ENCODE results near the gene SLC38A8. TPM values are rescaled to one million over a fixed set of nuclear protein-coding genes. Genes with fewer than 3 reads are reported as not detected.

SLC38A8 gene
- total RNA-seq, 2 experiments from 2014 or later, result not detected

DNA sequence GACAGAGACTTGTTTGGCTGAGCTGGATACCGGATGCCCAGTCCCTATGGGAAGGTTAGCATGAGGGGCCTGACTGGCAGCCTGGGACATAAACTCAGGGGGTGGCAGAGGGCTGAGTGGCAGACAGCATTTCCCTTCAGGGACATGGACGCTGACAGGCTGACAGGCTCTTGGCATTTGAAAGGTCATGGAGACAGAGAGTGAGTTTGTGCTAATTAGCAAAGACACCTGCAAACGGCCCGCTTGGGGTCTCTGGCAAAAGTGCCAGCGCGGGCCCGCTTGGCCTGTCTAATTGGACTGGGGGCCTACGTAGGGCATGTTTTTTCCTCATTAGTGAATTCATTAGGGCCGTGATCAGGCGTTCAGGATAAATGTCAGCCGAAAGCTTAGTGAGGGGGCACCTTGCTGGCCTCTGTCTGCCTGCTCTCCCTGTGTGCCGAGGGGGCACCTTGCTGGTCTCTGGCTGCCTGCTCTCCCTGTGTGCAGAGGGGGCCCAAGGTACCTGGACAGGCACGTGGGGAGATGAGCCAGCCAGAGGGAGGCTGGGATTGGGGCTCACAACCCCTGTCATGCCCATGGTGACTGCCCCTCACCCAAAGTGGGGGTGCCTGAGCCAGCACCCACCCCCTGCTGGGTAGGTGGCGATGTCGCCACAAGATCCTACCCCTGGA is 66.9 kb downstream of the SLC38A8 start:
- no peaks in the 10 kb centered on the region for H3K4me1 ChIP-seq (ENCODE audit: insufficient read depth, low read length, poor library complexity, severe bottlenecking)
- ChIA-PET CTCF (ENCODE audit: unreplicated experiment) (no interaction called here), POLR2A (no interaction called here)
- no peak overlapping the region for H2AFZ ChIP-seq (ENCODE audit: low read length)
- H3K9me3 ChIP-seq (ENCODE audit: low read length), result no peaks in the 10 kb centered on the region
- H3K79me2 ChIP-seq (ENCODE audit: insufficient read depth, low read depth, low read length), result no peaks in the 10 kb centered on the region
- H4K20me1 ChIP-seq (ENCODE audit: insufficient read depth, low read length), result no peaks in the 10 kb centered on the region
- TF ChIP-seq CTCF (conservative IDR thresholded peaks at IDR 0.05; ENCODE audit: low read length), result no peak
- TF ChIP-seq EZH2phosphoT487 (IDR thresholded peaks at IDR 0.05; ENCODE audit: borderline replicate concordance, low read depth, low read length), result no peak
- H3K4me2 ChIP-seq (ENCODE audit: low read length), result no peak overlapping the region
- no peak overlapping the region for H3K4me3 ChIP-seq (ENCODE audit: low read depth, low read length, poor library complexity, severe bottlenecking)
- no peaks in the 10 kb centered on the region for H3K36me3 ChIP-seq (ENCODE audit: insufficient read depth, low read length)
- no peak overlapping the region for H3K27ac ChIP-seq (ENCODE audit: low read depth, low read length, poor library complexity, severe bottlenecking)
- BruUV-seq (replicated peaks), result no TSS peak
- no peak for DNase-seq (ENCODE audit: low spot score)
- H3K9me2 ChIP-seq (ENCODE audit: insufficient read depth, low read length), result no peaks in the 10 kb centered on the region
- intact Hi-C loops (cut with micrococcal nuclease; ENCODE audit: unreplicated experiment), result no loop called here

DNA sequence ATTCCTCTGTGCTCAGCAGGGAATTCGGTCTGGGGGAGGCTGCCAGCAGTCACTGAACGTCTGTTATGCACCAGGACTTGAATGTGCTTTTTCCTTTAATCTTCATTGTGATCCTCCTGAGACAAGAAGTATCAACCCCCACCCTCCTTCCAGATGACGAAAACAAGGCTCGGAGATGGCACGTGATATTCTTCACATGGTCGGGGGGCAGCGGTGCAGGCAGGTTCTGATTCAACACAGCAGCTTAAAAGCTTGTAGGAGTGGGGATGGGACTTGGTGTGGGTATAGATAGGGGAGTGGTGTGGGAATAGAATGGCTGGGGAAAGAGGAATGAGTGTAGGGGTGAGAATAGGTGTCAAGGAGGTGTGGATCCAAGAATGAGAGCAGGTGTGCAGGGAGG is 68.1 kb downstream of the SLC38A8 start:
- Histone ChIP-seq H4K20me1 (ENCODE audit: insufficient read depth, low read length) (no peaks in the 10 kb centered on the region), H3K4me2 (ENCODE audit: low read length) (no peak overlapping the region), H3K4me3 (ENCODE audit: low read depth, low read length, poor library complexity, severe bottlenecking) (no peak overlapping the region), H3K4me1 (ENCODE audit: insufficient read depth, low read length, poor library complexity, severe bottlenecking) (no peaks in the 10 kb centered on the region), H2AFZ (ENCODE audit: low read length) (no peak overlapping the region), H3K36me3 (ENCODE audit: insufficient read depth, low read length) (no peaks in the 10 kb centered on the region), H3K9me2 (ENCODE audit: insufficient read depth, low read length) (no peaks in the 10 kb centered on the region), H3K27ac (ENCODE audit: low read depth, low read length, poor library complexity, severe bottlenecking) (no peak overlapping the region), H3K79me2 (ENCODE audit: insufficient read depth, low read depth, low read length) (no peaks in the 10 kb centered on the region), H3K9me3 (ENCODE audit: low read length) (no peaks in the 10 kb centered on the region)
- ChIA-PET POLR2A (no interaction called here), CTCF (ENCODE audit: unreplicated experiment) (no interaction called here)
- TF ChIP-seq EZH2phosphoT487 (IDR thresholded peaks at IDR 0.05; ENCODE audit: borderline replicate concordance, low read depth, low read length) (no peak), CTCF (conservative IDR thresholded peaks at IDR 0.05; ENCODE audit: low read length) (no peak)
- intact Hi-C loops (cut with micrococcal nuclease; ENCODE audit: unreplicated experiment), result no loop called here
- no peak for DNase-seq (ENCODE audit: low spot score)
- BruUV-seq (replicated peaks), result no TSS peak

GRCh38 chr16:83973581-83974385 is 68.8 kb downstream of the SLC38A8 start:
- Histone ChIP-seq H3K9me2 (ENCODE audit: insufficient read depth, low read length) (no peaks in the 10 kb centered on the region), H3K4me2 (ENCODE audit: low read length) (no peak overlapping the region), H2AFZ (ENCODE audit: low read length) (no peak overlapping the region), H3K9me3 (ENCODE audit: low read length) (no peaks in the 10 kb centered on the region), H3K4me3 (ENCODE audit: low read depth, low read length, poor library complexity, severe bottlenecking) (no peak overlapping the region), H3K36me3 (ENCODE audit: insufficient read depth, low read length) (no peaks in the 10 kb centered on the region), H3K27ac (ENCODE audit: low read depth, low read length, poor library complexity, severe bottlenecking) (no peak overlapping the region), H3K79me2 (ENCODE audit: insufficient read depth, low read depth, low read length) (no peaks in the 10 kb centered on the region), H3K4me1 (ENCODE audit: insufficient read depth, low read length, poor library complexity, severe bottlenecking) (no peaks in the 10 kb centered on the region), H4K20me1 (ENCODE audit: insufficient read depth, low read length) (no peaks in the 10 kb centered on the region)
- no peak for DNase-seq (ENCODE audit: low spot score)
- TF ChIP-seq EZH2phosphoT487 (IDR thresholded peaks at IDR 0.05; ENCODE audit: borderline replicate concordance, low read depth, low read length), result no peak
- no peak for TF ChIP-seq CTCF (conservative IDR thresholded peaks at IDR 0.05; ENCODE audit: low read length)
- POLR2A ChIA-PET, result no interaction called here
- intact Hi-C loops (cut with micrococcal nuclease; ENCODE audit: unreplicated experiment), result no loop called here
- CTCF ChIA-PET (ENCODE audit: unreplicated experiment), result no interaction called here
- BruUV-seq (replicated peaks), result no TSS peak

Measured in OCI-LY7 (cell line).